HG02885 (cell line): ENCODE results near the gene HAND1.

Experiments
- ATAC-seq: cut with Tn5 transposase; IDR thresholded peaks from one replicate; pipeline ENCODE4 v1.9.1; 2021; ENCODE audit warnings: mild to moderate bottlenecking; ENCODE audit not compliant: unreplicated experiment, poor library complexity

HAND1 gene

GRCh38 chr5:154479944-154480750 lies 2.1 kb upstream of the HAND1 start:
- ATAC-seq, result no peak

- ATAC-seq, result no peak
Observed at GRCh38 chr5:154479160-154479943, 1.3 kb upstream of the HAND1 start.

DNA sequence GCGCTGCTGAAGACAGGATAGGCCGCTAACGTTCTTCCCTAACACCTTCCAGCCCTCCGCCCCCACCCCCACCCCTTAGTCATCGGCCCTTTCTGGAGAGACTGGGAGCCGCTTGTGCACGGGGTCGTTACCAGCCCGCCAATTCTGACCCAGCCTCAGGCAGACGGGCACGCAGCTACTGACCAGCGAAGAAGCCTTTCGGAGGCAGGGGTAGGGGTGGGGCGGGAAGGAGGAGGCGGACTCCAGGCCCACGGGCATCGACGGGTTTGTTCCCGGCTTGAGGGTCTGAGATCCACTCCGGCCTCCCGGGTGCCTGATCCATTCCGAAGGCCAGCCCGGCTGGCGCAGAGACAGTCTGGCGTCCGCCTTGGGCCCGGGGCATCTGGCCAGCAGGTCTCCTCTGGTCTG lies 729 bp upstream of the HAND1 start:
- no peak for ATAC-seq

GRCh38 chr5:154477382-154478223 lies 424 bp downstream of the HAND1 start:
- ATAC-seq, result no peak

DNA sequence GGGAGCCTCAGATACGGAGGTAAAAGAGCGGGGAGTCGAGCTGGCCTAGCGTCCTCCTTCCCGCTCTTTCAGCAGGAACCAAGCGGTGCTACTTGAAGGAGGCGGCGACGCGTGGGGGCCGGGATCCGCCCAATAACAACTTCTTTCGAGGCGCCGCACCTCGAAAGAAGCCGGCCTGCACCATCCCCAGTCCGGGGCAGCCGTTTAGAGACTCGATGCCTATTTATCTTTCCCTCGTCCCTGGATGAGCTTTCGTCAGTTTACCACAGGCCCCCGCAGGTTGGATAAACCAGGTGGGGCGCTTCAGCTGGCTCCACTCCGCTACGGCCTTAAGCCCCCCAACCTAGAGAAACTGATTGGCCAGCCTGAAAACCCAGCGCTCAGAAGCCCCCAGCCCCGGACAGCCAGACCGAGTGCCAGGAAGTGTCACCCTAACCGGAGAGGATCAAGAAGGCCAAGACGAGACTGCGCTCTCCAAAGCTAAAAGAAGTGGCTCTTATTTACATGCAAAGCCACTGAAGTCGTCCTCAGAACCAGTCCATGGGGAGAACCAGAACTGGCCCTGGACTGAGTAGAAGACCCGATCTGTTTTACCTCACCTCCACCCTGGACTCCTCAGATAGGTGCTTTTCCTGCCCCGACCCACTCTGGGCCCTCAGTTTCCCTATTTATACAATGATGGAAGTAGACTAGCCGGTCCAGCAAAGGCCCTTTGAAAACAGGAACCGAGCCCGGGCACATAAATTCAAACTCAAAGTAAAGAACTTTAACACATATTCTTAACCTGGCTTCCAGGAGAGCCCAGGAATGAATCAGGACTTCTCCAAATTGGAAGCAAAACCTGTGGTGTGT lies 1.4 kb downstream of the HAND1 start:
- ATAC-seq, result no peak

DNA sequence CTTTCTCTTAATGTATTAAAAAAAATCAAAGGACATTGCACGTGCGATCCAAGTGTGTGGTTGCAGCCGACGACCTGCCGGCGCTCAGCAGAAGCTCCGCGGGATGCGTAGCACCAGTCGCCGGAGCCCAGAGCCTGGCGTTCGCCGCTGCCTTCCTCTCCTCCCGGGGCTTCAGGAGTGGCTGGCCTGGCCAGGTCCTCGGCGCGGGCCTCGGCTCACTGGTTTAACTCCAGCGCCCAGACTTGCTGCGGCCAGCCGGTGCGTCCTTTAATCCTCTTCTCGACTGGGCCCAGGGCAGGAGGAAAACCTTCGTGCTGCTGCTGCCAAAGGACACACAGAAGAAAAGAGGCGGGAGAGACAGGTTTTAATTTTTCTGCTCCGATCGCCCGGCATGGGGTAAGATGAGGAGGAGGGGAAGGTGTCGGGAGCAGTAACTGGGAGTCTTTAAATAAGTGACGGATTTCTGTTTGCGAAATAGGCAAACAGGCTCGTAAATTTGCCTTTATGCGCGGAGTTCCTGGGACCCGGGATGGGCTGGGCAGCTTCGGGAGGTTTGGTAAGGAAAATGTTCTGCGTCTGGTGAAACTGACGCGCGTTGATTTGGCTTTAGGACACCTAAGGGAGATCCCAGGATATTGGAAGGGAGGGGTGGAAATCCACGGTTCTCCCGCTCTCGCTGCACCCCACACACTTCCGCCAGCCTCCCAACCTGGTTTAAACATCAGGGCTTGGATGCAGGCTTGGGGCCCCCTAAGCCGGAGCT lies 2.3 kb downstream of the HAND1 start:
- ATAC-seq, result no peak

GRCh38 chr5:154474396-154475334 lies 3.4 kb downstream of the HAND1 start:
- no peak for ATAC-seq

DNA sequence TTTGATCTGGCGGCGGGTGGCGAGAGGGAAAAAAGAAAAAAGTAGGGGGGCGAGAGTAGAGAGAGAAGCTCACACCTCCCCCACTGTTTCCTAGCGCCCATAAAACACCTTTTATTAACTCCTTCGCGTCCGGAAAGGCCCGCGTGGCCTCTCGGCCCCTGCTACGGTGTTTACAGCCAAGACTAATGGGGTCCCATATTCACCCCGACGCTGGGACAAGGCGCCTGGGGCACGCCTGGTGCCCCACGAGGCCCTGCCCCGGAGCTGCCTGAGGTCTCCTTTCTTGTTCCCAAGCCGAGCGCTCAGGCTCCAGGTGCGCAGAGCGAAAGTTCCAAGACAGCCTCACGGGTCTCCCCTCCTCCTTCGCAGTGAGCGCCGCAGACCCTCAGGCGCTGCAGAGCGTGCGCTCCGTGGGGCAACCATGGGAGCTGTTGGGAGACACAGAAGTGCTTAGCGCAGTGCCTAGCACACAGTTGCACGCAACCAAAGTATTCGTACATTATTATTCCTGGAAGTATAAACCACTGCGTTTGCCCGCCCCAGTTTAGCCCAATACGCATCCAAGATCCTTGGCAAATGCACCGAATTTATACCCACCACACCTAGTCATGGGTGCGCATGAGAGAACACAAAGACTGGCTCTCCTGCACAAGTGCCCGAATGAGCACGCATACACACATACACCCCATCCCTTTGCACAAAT lies 4.3 kb downstream of the HAND1 start:
- no peak for ATAC-seq

GRCh38 chr5:154472871-154473580 lies 5.0 kb downstream of the HAND1 start:
- no peak for ATAC-seq

GRCh38 chr5:154470947-154471870 lies 6.8 kb downstream of the HAND1 start:
- no peak for ATAC-seq

DNA sequence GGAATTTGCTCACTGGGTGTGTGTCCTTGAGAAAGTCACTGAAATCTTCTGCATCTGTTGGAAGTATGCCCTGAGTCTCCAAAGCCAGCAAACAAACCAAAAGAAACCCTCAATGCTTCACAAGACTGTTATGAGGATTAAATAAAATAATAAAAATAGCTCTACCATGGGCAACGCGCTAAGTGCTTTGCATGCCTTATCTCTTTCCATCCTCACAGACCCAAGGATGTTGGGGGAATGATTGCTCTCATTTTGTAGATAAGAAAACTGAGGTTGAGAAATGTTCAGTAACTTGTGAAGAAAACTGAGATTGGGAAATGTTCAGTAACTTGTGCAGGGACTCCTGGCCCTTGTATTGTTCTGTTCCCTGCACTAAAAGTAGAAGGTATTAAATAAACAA lies 7.9 kb downstream of the HAND1 start:
- ATAC-seq, result no peak

GRCh38 chr5:154467655-154468354 lies 10.2 kb downstream of the HAND1 start:
- ATAC-seq, result peak; percentile 98

- ATAC-seq, result no peak
Observed at GRCh38 chr5:154466671-154467070, 11.4 kb downstream of the HAND1 start.

DNA sequence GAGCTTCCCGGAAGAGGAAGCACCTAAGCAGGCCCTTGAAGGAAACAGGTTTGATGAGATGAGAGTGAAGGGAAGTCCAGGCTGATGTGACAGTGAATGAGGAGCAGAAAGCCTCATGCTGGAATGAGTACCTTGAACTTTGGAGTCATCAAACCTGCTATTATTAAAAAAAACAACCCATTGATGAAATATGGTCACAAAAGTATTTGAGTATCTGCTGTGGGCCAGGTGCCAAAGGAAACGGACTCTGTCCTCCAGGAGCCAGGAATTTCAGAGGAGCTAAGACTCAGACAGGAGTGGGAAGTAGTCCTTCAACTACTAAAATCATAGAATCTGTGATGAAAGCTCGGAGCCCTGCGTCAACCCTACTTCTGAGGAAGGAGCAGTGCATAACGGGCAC lies 11.9 kb downstream of the HAND1 start:
- no peak for ATAC-seq

GRCh38 chr5:154465169-154465568 lies 12.9 kb downstream of the HAND1 start:
- no peak for ATAC-seq
